ENCODE data around the gene ARHGAP44. TPM values are rescaled to one million over a fixed set of nuclear protein-coding genes. Genes with fewer than 3 reads are reported as not detected.
"Not testable (repeated sequence)": the region's sequence is repeated elsewhere in the genome, so short reads cannot be mapped to it uniquely, and the experiment has no call there.

The ARHGAP44 gene
- total and polyA plus RNA-seq, 5 experiments from 2014 or later = 0.14 to 0.15 TPM; not detected in 3

DNA sequence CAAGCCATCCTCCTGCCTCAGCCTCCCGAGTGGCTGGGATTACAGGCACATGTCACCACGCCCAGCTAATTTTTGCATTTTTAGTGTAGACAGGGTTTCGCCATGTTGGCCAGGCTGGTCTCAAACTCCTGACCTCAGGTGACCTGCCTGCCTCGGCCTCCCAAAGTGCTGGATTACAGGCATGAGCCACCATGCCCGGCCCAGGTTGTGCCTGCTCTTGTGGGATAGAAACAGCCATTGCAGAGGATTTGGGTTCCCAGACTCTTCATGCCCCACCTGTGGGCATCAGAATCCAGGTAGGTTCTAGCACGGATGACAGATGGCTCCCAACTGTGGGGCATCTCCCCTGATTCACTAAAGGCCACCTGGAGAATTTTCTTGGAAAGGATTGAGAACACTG, 189.5 kb downstream of the ARHGAP44 start:
- POLR2A ChIA-PET, H3K9me3 Mint-ChIP-seq, DNase-seq, H3K27ac Mint-ChIP-seq, H3K4me1 Mint-ChIP-seq, ATAC-seq, H3K4me3 Mint-ChIP-seq, H3K36me3 Mint-ChIP-seq: not testable (repeated sequence)
- H3K27me3 Mint-ChIP-seq = peaks cover 12 to 47% (median 26%) of the 10 kb centered on the region in 5 donors

DNA sequence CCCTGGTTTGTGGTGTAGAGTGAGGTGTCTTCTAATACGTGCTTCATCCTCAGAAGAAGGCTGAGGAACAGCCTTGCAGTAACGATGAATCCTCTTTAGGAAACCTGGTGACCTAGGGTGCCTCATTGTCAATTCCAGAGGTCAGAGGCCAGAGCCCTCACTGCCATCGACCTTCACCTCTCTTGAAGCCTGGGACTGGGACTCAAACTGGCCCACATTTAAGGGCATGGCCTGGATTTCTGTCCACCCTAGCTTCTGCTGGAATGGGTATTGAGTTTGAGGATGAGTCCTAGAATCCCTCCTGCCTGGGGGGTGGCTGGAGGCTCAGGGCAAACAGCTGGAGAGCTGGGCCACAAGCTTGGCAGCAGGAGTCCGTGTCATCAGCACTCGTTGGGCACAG, 189.9 kb downstream of the ARHGAP44 start:
- no peak for ATAC-seq

DNA sequence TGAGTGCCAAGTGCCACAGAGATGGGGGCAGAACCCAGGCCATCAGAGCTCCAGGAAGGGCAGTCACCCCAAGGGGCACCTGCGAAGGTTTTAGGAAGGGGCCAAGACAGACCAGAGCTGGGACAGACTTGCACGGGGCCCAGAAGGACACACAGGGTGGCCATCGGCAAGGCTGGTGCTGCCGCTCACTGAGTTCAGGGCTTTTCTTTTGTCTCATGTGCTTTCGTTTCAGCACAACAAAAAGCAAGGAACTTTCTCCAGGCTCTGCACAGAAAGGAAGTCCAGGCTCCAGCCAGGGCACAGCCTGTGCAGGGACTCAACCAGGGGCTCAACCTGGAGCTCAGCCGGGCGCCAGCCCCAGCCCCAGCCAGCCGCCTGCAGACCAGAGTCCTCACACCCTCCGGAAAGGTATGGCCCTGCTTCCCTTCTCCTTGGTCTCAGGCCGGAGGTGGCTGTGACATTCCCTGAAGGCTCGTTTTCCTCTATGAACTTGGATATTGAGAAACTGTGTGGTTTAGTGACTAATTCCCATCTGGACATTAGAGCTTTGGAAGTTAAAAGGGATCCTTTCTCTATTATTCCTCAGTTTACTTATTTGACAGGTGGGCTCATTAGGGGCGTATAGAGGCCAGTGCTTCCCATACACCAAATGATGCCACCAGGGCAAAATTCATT, 190.7 kb downstream of the ARHGAP44 start:
- POLR2A ChIA-PET = no interaction called here
- no peak for ATAC-seq
- peak overlapping the region in 1 of 10 donors; percentile 34 for H3K27ac Mint-ChIP-seq
- H3K27me3 Mint-ChIP-seq = peaks cover 9 to 36% (median 21%) of the 10 kb centered on the region in 5 donors
- H3K4me1 Mint-ChIP-seq = peaks cover 0 to 7% (median 3%) of the 10 kb centered on the region in 4 donors
- DNase-seq = no peak
- no peaks in the 10 kb centered on the region for H3K36me3 Mint-ChIP-seq
- no peak overlapping the region for H3K4me3 Mint-ChIP-seq
- peaks cover 0 to 2% (median 0%) of the 10 kb centered on the region in 9 donors for H3K9me3 Mint-ChIP-seq

More for the DNA sequence above, 189.9 kb downstream of the ARHGAP44 start:
- peaks cover 0 to 2% (median 0%) of the 10 kb centered on the region in 9 donors for H3K9me3 Mint-ChIP-seq
- H3K36me3 Mint-ChIP-seq = no peaks in the 10 kb centered on the region
- no peak for DNase-seq
- POLR2A ChIA-PET = no interaction called here
- H3K27ac Mint-ChIP-seq = no peak overlapping the region
- peaks cover 0 to 9% (median 4%) of the 10 kb centered on the region in 4 donors for H3K4me1 Mint-ChIP-seq
- no peak overlapping the region for H3K4me3 Mint-ChIP-seq
- H3K27me3 Mint-ChIP-seq = peaks cover 12 to 43% (median 25%) of the 10 kb centered on the region in 5 donors

DNA sequence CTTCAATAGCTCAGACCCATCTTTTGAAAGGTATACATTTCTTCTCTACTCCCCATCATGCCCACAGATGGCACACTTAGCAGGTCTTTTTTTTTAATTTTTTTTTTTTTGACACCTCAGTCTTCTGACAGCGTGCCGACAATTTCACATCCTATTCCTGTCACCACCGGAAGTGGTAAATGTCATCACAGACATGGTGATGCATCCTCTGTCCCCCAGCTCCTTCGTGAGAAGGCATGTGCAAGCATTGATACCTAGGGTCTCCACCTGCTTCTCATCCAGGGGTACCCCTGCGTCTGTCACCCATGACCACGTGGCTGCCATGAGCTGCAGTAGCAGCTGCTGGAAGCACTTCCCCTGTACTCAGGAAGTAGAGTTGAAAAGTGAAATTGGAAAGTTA, 192.9 kb downstream of the ARHGAP44 start:
- DNase-seq = peak in 1 of 10 donors; percentile 31
- peak overlapping the region in 1 of 10 donors; percentile 52 for H3K27ac Mint-ChIP-seq
- H3K9me3 Mint-ChIP-seq = no peaks in the 10 kb centered on the region
- no peaks in the 10 kb centered on the region for H3K36me3 Mint-ChIP-seq
- peaks cover 5 to 21% (median 10%) of the 10 kb centered on the region in 5 donors for H3K27me3 Mint-ChIP-seq
- H3K4me3 Mint-ChIP-seq = peak overlapping the region in 1 of 10 donors; percentile 64
- ATAC-seq = no peak
- H3K4me1 Mint-ChIP-seq = peaks cover 0 to 7% (median 3%) of the 10 kb centered on the region in 4 donors
- POLR2A ChIA-PET = no interaction called here

DNA sequence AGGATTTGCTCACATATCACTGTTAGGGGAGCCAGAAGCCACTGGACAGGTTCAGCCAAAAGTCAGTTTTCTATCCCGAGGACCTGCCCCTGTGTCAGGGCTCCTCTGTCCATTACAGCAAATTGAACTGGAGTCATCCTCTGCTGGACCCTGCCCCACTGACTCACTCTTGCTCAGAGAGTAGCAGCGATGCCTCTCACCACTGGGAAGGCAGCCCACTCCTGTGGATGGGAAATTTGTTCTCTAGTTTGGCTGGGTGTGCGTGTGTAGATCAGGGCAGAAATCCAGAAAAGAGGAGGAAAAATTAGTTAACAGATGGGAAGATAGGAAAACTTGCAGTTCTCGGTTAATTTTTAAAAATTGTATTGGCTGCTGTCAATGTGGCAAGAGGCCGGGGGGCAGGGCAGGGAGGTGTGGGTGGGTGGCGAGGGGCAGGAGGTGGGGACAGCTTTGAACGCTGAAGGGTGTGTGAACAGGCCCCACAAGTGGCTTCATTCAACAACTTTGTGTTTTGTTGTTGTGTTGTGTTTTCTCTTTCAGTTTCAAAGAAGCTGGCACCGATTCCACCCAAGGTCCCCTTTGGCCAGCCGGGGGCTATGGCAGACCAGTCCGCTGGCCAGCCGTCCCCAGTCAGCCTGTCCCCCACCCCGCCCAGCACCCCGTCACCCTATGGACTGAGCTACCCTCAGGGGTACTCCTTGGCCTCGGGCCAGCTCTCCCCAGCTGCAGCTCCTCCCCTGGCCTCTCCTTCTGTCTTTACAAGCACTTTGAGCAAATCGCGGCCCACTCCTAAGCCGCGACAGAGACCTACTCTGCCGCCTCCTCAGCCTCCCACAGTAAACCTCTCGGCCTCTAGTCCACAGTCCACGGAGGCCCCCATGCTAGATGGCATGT, 194.9 kb downstream of the ARHGAP44 start:
- Mint-ChIP-seq H3K4me1 (peaks cover 0 to 10% (median 6%) of the 10 kb centered on the region in 4 donors), H3K9me3 (peaks cover 0 to 2% (median 0%) of the 10 kb centered on the region in 9 donors), H3K27ac (peak overlapping the region in 1 of 10 donors; percentile 11), H3K4me3 (no peak overlapping the region), H3K36me3 (peaks cover 0 to 2% (median 0%) of the 10 kb centered on the region in 3 donors), H3K27me3 (peaks cover 0 to 7% (median 2%) of the 10 kb centered on the region in 5 donors)
- DNase-seq (no peak), ATAC-seq (no peak)
- POLR2A ChIA-PET = no interaction called here

DNA sequence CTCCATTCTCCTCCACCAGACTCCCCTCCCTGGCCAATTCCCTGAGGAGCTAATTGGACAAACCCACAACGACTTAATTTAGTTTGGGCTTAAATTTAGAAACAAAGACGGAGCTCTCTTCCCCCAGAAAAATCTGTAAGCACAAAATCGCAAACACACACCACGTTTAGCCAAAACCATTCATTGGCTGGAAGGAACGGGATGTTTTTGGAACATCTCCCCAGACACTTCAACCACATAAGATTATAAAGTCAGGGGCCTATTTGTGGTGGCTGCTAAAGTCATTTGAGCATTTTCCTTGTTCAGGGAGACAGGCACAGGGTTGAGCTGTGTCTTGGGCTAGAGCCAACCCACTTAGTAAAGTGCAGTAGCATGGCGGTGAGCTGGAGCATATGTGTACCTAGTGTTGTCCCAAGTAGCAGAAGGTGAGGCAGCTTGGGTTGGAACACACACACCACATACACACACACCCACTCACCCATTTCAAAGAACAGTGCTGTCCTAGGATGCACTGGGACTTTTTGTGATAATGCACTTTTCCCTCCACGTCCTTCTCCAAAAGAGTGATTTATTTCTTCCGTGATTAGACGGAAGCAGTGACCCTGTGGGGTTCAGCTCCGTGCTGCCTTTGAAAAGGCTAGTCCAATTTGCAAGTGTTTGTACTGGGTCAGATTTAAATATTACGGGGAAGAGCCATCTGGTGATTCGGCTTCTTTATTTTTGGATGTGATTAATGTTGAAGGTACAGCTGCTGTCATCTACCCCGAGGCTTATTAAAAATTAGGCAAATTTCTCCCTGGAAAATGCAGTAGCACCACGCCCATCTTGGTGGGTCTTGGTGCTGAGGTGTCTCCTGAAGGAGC, 196.4 kb downstream of the ARHGAP44 start:
- H3K4me1 Mint-ChIP-seq = peaks cover 0 to 10% (median 7%) of the 10 kb centered on the region in 4 donors
- POLR2A ChIA-PET = no interaction called here
- no peak overlapping the region for H3K27ac Mint-ChIP-seq
- no peak overlapping the region for H3K4me3 Mint-ChIP-seq
- no peak for DNase-seq
- peaks cover 5 to 8% (median 7%) of the 10 kb centered on the region in 3 donors for H3K36me3 Mint-ChIP-seq
- ATAC-seq = no peak
- H3K27me3 Mint-ChIP-seq = no peaks in the 10 kb centered on the region
- peaks cover 0 to 6% (median 0%) of the 10 kb centered on the region in 9 donors for H3K9me3 Mint-ChIP-seq

DNA sequence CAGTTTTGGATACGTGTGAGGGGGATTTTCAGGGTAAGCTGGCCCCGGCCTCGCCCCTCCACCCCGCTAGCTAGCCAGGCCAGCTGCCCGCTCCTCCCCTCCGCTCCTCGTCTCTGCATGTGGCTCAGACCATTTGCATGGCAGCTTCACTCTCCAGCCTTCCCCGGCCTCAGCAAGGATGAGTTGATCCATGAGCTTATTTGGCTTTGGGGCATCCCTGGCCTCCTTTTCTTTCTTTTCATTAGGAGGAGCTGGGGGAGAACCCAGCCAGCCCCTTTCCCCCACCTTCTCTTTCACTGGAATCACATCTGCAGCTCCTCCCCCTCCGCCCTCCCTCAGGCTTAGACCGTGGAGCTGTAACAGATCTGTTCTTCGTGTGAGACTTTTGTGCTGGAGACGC, 197.8 kb downstream of the ARHGAP44 start:
- POLR2A ChIA-PET = no interaction called here
- no peaks in the 10 kb centered on the region for H3K27me3 Mint-ChIP-seq
- peaks cover 0 to 9% (median 7%) of the 10 kb centered on the region in 4 donors for H3K4me1 Mint-ChIP-seq
- H3K4me3 Mint-ChIP-seq = no peak overlapping the region
- no peak for ATAC-seq
- H3K27ac Mint-ChIP-seq = peak overlapping the region in 1 of 10 donors; percentile 61
- DNase-seq = no peak
- peaks cover 11 to 22% (median 13%) of the 10 kb centered on the region in 3 donors for H3K36me3 Mint-ChIP-seq
- peaks cover 0 to 6% (median 0%) of the 10 kb centered on the region in 9 donors for H3K9me3 Mint-ChIP-seq

DNA sequence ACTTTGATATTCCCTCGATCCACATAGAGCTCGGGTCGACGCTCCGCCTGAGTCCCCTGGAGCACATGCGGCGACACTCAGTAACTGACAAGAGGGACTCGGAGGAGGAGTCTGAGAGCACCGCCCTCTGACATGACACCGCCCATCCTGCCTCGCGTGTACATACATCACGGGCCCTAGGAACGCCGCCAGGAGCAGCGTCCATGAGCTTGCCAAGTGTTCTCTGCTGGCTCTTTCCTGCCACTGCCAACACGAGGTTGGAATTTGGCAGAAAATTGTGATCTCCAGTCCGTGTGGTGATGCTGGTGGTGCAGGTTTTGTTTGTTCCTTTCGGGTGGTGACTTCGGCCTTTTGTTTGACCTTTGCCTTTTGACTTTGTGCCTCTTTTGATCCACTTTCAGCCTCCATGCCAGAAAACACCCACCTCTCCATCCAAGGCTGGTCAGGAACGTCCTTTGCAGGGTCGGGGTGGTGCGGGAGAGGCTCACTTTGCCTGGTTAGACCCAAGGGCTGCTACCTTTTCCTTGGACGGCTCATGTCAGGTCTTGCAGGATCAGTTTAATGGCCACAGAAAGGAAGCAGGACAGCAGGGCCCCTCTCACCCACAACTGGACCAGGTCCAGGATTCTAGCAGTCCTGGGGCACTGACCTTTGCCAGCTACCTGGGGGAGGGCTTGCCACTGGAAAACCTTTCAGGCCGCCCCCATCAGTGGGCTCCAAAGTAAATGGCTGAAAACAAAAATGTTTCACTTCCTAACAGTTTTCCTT, 200.9 kb downstream of the ARHGAP44 start:
- Mint-ChIP-seq H3K4me1 (peaks cover 0 to 12% (median 3%) of the 10 kb centered on the region in 4 donors), H3K36me3 (peaks cover 13 to 53% (median 27%) of the 10 kb centered on the region in 3 donors), H3K27me3 (no peaks in the 10 kb centered on the region), H3K27ac (peak overlapping the region in 2 of 10 donors; percentile 8 to 34), H3K4me3 (no peak overlapping the region), H3K9me3 (peaks cover 0 to 6% (median 0%) of the 10 kb centered on the region in 9 donors)
- POLR2A ChIA-PET = no interaction called here
- no peak for ATAC-seq
- DNase-seq = no peak

DNA sequence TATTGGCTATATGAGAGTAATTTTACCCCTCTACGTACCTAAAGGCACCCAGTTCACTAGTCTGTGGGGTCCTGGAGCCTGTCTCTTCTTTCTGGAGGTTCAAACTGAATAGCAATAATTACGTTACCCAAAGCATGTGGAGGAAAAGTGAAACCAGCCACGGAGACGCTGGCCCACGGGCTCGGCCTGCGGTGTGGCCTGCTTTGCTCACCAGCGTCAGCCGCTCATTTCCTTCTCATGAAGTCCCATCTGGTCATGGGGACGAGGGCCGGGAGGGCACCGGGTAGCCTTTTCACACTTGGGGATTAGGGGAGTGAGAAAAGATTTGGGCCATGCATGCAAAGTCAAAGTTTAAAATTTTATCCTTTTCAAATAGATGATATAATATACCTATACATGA, 201.6 kb downstream of the ARHGAP44 start:
- DNase-seq (no peak), ATAC-seq (no peak)
- POLR2A ChIA-PET = no interaction called here
- Mint-ChIP-seq H3K27me3 (no peaks in the 10 kb centered on the region), H3K4me1 (peaks cover 0 to 12% (median 3%) of the 10 kb centered on the region in 4 donors), H3K27ac (peak overlapping the region in 1 of 10 donors; percentile 8), H3K9me3 (peaks cover 0 to 6% (median 0%) of the 10 kb centered on the region in 9 donors), H3K36me3 (peaks cover 13 to 60% (median 27%) of the 10 kb centered on the region in 3 donors), H3K4me3 (no peak overlapping the region)

DNA sequence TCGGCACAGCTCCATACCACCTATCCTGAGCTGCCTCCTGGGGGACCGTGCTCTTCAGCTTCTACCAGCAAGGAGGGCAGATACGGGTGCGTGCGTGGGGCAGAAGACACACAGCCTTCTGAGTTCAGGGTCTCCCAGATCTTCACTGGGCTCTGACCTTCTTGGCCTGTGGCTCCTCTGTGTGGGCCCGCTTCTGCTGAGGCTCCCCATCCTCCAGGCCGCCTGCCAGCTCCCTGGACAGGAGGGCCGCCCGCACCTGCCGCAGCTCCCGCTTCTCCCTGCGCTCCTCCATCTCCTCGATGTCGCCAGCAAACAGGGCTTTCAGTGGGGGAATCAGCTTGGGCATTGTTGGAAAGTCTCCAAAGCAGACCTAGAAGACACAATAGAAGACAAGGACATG, 203.4 kb downstream of the ARHGAP44 start:
- H3K9me3 Mint-ChIP-seq = peaks cover 0 to 6% (median 0%) of the 10 kb centered on the region in 9 donors
- POLR2A ChIA-PET = no interaction called here
- H3K27me3 Mint-ChIP-seq = no peaks in the 10 kb centered on the region
- no peak for DNase-seq
- no peak overlapping the region for H3K4me3 Mint-ChIP-seq
- H3K36me3 Mint-ChIP-seq = peaks cover 13 to 78% (median 31%) of the 10 kb centered on the region in 3 donors
- ATAC-seq = no peak
- peak overlapping the region in 2 of 10 donors; percentile 20 to 79 for H3K27ac Mint-ChIP-seq
- H3K4me1 Mint-ChIP-seq = peaks cover 0 to 12% (median 2%) of the 10 kb centered on the region in 4 donors

DNA sequence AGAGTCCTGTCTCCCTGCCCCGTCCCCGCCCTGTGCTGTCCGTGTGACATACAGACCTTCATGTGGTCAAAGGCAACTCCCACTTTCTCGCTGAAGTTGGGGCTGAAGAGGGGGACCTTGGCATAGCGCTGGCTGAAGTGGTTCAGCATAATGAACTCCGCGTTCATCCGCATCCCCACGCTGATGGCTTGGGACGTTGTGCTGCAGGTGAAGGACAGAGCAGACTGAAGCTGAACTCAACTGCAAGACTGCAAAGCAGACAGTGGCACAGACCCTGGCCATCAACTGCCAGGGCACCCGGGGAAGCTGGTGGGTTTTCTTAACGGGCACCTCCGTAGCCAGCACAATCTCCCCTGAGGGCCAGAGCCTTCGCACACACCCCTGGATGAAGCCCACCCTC, 204.3 kb downstream of the ARHGAP44 start:
- peaks cover 0 to 6% (median 0%) of the 10 kb centered on the region in 9 donors for H3K9me3 Mint-ChIP-seq
- H3K4me1 Mint-ChIP-seq = peaks cover 0 to 9% (median 1%) of the 10 kb centered on the region in 4 donors
- DNase-seq (no peak), ATAC-seq (no peak)
- H3K27me3 Mint-ChIP-seq = no peaks in the 10 kb centered on the region
- H3K36me3 Mint-ChIP-seq = peaks cover 13 to 87% (median 37%) of the 10 kb centered on the region in 3 donors
- POLR2A ChIA-PET = no interaction called here
- no peak overlapping the region for H3K27ac Mint-ChIP-seq
- H3K4me3 Mint-ChIP-seq = no peak overlapping the region
